ENCODE measurements around the gene FAM90A1.
"Not testable (repeated sequence)": the region's sequence is repeated elsewhere in the genome, so short reads cannot be mapped to it uniquely, and the experiment has no call there.

FAM90A1 gene

GRCh38 chr12:8231666-8232608, 4.5 kb upstream of the FAM90A1 start:
- not testable (repeated sequence) for H3K27ac ChIP-seq (ENCODE audit: low read length); H3K36me3 ChIP-seq (ENCODE audit: control insufficient read depth in 2 of 2, insufficient read depth in 2 of 2, low read length in 2 of 2); H3K9me3 ChIP-seq (ENCODE audit: control insufficient read depth in 2 of 2, low read length in 2 of 2); H3K4me3 ChIP-seq (ENCODE audit: low read length in 2 of 2); H3K9ac ChIP-seq (ENCODE audit: low read length in 2 of 2); H3K4me1 ChIP-seq (ENCODE audit: control insufficient read depth, insufficient read depth, low read length); H3K27me3 ChIP-seq (ENCODE audit: control insufficient read depth in 1 of 2, insufficient read depth in 2 of 2, low read length in 2 of 2)

GRCh38 chr12:8231049-8231448, 3.6 kb upstream of the FAM90A1 start:
- not testable (repeated sequence) for H3K36me3 ChIP-seq (ENCODE audit: control insufficient read depth in 2 of 2, insufficient read depth in 2 of 2, low read length in 2 of 2); H3K4me3 ChIP-seq (ENCODE audit: low read length in 2 of 2); H3K4me1 ChIP-seq (ENCODE audit: control insufficient read depth, insufficient read depth, low read length); H3K9ac ChIP-seq (ENCODE audit: low read length in 2 of 2); H3K27me3 ChIP-seq (ENCODE audit: control insufficient read depth in 1 of 2, insufficient read depth in 2 of 2, low read length in 2 of 2); H3K27ac ChIP-seq (ENCODE audit: low read length); H3K9me3 ChIP-seq (ENCODE audit: control insufficient read depth in 2 of 2, low read length in 2 of 2)

GRCh38 chr12:8229486-8229885, 2.1 kb upstream of the FAM90A1 start:
- H3K27ac ChIP-seq (ENCODE audit: low read length); H3K9me3 ChIP-seq (ENCODE audit: control insufficient read depth in 2 of 2, low read length in 2 of 2); H3K27me3 ChIP-seq (ENCODE audit: control insufficient read depth in 1 of 2, insufficient read depth in 2 of 2, low read length in 2 of 2); H3K36me3 ChIP-seq (ENCODE audit: control insufficient read depth in 2 of 2, insufficient read depth in 2 of 2, low read length in 2 of 2); H3K4me3 ChIP-seq (ENCODE audit: low read length in 2 of 2); H3K9ac ChIP-seq (ENCODE audit: low read length in 2 of 2); H3K4me1 ChIP-seq (ENCODE audit: control insufficient read depth, insufficient read depth, low read length): not testable (repeated sequence)

- not testable (repeated sequence) for H3K4me3 ChIP-seq (ENCODE audit: low read length in 2 of 2); H3K27me3 ChIP-seq (ENCODE audit: control insufficient read depth in 1 of 2, insufficient read depth in 2 of 2, low read length in 2 of 2); H3K36me3 ChIP-seq (ENCODE audit: control insufficient read depth in 2 of 2, insufficient read depth in 2 of 2, low read length in 2 of 2); H3K27ac ChIP-seq (ENCODE audit: low read length); H3K4me1 ChIP-seq (ENCODE audit: control insufficient read depth, insufficient read depth, low read length); H3K9me3 ChIP-seq (ENCODE audit: control insufficient read depth in 2 of 2, low read length in 2 of 2); H3K9ac ChIP-seq (ENCODE audit: low read length in 2 of 2)
Observed at GRCh38 chr12:8228607-8229006, 1.2 kb upstream of the FAM90A1 start.

GRCh38 chr12:8227732-8228077, 287 bp upstream of the FAM90A1 start:
- peak overlapping the region in 1 of 2 donors; percentile 8 for H3K4me3 ChIP-seq (ENCODE audit: low read length in 2 of 2)
- not testable (repeated sequence) for H3K27ac ChIP-seq (ENCODE audit: low read length); H3K36me3 ChIP-seq (ENCODE audit: control insufficient read depth in 2 of 2, insufficient read depth in 2 of 2, low read length in 2 of 2); H3K9me3 ChIP-seq (ENCODE audit: control insufficient read depth in 2 of 2, low read length in 2 of 2); H3K4me1 ChIP-seq (ENCODE audit: control insufficient read depth, insufficient read depth, low read length); H3K9ac ChIP-seq (ENCODE audit: low read length in 2 of 2); H3K27me3 ChIP-seq (ENCODE audit: control insufficient read depth in 1 of 2, insufficient read depth in 2 of 2, low read length in 2 of 2)

GRCh38 chr12:8226355-8226754, 1.1 kb downstream of the FAM90A1 start:
- Histone ChIP-seq H3K9ac (ENCODE audit: low read length in 2 of 2) (no peak overlapping the region), H3K36me3 (ENCODE audit: control insufficient read depth in 2 of 2, insufficient read depth in 2 of 2, low read length in 2 of 2) (no peaks in the 10 kb centered on the region), H3K9me3 (ENCODE audit: control insufficient read depth in 2 of 2, low read length in 2 of 2) (no peaks in the 10 kb centered on the region), H3K4me1 (ENCODE audit: control insufficient read depth, insufficient read depth, low read length) (no peaks in the 10 kb centered on the region), H3K4me3 (ENCODE audit: low read length in 2 of 2) (no peak overlapping the region), H3K27me3 (ENCODE audit: control insufficient read depth in 1 of 2, insufficient read depth in 2 of 2, low read length in 2 of 2) (no peaks in the 10 kb centered on the region), H3K27ac (ENCODE audit: low read length) (no peak overlapping the region)

GRCh38 chr12:8224782-8225181, 2.6 kb downstream of the FAM90A1 start:
- H3K27ac ChIP-seq (ENCODE audit: low read length); H3K4me1 ChIP-seq (ENCODE audit: control insufficient read depth, insufficient read depth, low read length); H3K27me3 ChIP-seq (ENCODE audit: control insufficient read depth in 1 of 2, insufficient read depth in 2 of 2, low read length in 2 of 2); H3K9ac ChIP-seq (ENCODE audit: low read length in 2 of 2); H3K9me3 ChIP-seq (ENCODE audit: control insufficient read depth in 2 of 2, low read length in 2 of 2); H3K4me3 ChIP-seq (ENCODE audit: low read length in 2 of 2); H3K36me3 ChIP-seq (ENCODE audit: control insufficient read depth in 2 of 2, insufficient read depth in 2 of 2, low read length in 2 of 2): not testable (repeated sequence)

GRCh38 chr12:8223646-8224045, 3.8 kb downstream of the FAM90A1 start:
- not testable (repeated sequence) for H3K9ac ChIP-seq (ENCODE audit: low read length in 2 of 2); H3K9me3 ChIP-seq (ENCODE audit: control insufficient read depth in 2 of 2, low read length in 2 of 2); H3K36me3 ChIP-seq (ENCODE audit: control insufficient read depth in 2 of 2, insufficient read depth in 2 of 2, low read length in 2 of 2); H3K4me1 ChIP-seq (ENCODE audit: control insufficient read depth, insufficient read depth, low read length); H3K4me3 ChIP-seq (ENCODE audit: low read length in 2 of 2); H3K27ac ChIP-seq (ENCODE audit: low read length); H3K27me3 ChIP-seq (ENCODE audit: control insufficient read depth in 1 of 2, insufficient read depth in 2 of 2, low read length in 2 of 2)

- not testable (repeated sequence) for H3K9me3 ChIP-seq (ENCODE audit: control insufficient read depth in 2 of 2, low read length in 2 of 2); H3K9ac ChIP-seq (ENCODE audit: low read length in 2 of 2); H3K27me3 ChIP-seq (ENCODE audit: control insufficient read depth in 1 of 2, insufficient read depth in 2 of 2, low read length in 2 of 2); H3K4me3 ChIP-seq (ENCODE audit: low read length in 2 of 2); H3K4me1 ChIP-seq (ENCODE audit: control insufficient read depth, insufficient read depth, low read length); H3K27ac ChIP-seq (ENCODE audit: low read length); H3K36me3 ChIP-seq (ENCODE audit: control insufficient read depth in 2 of 2, insufficient read depth in 2 of 2, low read length in 2 of 2)
Observed at GRCh38 chr12:8222303-8222702, 5.1 kb downstream of the FAM90A1 start.

- not testable (repeated sequence) for H3K9ac ChIP-seq (ENCODE audit: low read length in 2 of 2); H3K4me3 ChIP-seq (ENCODE audit: low read length in 2 of 2); H3K27me3 ChIP-seq (ENCODE audit: control insufficient read depth in 1 of 2, insufficient read depth in 2 of 2, low read length in 2 of 2); H3K9me3 ChIP-seq (ENCODE audit: control insufficient read depth in 2 of 2, low read length in 2 of 2); H3K27ac ChIP-seq (ENCODE audit: low read length); H3K36me3 ChIP-seq (ENCODE audit: control insufficient read depth in 2 of 2, insufficient read depth in 2 of 2, low read length in 2 of 2); H3K4me1 ChIP-seq (ENCODE audit: control insufficient read depth, insufficient read depth, low read length)
Observed at GRCh38 chr12:8221844-8222243, 5.6 kb downstream of the FAM90A1 start.

- H3K27me3 ChIP-seq (ENCODE audit: control insufficient read depth in 1 of 2, insufficient read depth in 2 of 2, low read length in 2 of 2); H3K4me1 ChIP-seq (ENCODE audit: control insufficient read depth, insufficient read depth, low read length); H3K4me3 ChIP-seq (ENCODE audit: low read length in 2 of 2); H3K9me3 ChIP-seq (ENCODE audit: control insufficient read depth in 2 of 2, low read length in 2 of 2); H3K36me3 ChIP-seq (ENCODE audit: control insufficient read depth in 2 of 2, insufficient read depth in 2 of 2, low read length in 2 of 2); H3K27ac ChIP-seq (ENCODE audit: low read length); H3K9ac ChIP-seq (ENCODE audit: low read length in 2 of 2): not testable (repeated sequence)
Observed at GRCh38 chr12:8221375-8221774, 6.0 kb downstream of the FAM90A1 start.

All from stomach smooth muscle (tissue), 2 donors.